ENCODE results near the gene CEMIP2.
"Not testable (repeated sequence)": the region's sequence is repeated elsewhere in the genome, so short reads cannot be mapped to it uniquely, and the experiment has no call there.

The CEMIP2 gene

DNA sequence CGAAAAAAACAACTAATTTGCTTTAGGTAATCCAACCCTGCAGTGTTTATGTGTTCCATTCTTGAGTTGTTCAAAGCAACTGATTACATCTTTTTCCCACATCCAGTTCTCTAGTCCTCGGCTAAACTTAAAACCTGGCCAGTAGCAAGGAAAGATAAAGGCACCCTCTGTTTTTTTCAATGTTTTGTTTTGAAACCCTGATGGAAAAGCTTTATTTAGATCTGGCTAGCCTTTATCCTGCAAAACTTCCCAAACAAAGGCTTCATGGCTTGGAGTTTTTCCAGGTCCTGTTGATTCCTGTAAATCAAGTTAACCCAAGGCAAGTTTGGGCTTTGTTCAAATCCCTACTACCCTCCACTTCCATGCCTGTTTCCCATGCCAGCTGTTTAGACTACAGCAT is 105.1 kb downstream of the CEMIP2 start:
- TF ChIP-seq, protein P1, sequence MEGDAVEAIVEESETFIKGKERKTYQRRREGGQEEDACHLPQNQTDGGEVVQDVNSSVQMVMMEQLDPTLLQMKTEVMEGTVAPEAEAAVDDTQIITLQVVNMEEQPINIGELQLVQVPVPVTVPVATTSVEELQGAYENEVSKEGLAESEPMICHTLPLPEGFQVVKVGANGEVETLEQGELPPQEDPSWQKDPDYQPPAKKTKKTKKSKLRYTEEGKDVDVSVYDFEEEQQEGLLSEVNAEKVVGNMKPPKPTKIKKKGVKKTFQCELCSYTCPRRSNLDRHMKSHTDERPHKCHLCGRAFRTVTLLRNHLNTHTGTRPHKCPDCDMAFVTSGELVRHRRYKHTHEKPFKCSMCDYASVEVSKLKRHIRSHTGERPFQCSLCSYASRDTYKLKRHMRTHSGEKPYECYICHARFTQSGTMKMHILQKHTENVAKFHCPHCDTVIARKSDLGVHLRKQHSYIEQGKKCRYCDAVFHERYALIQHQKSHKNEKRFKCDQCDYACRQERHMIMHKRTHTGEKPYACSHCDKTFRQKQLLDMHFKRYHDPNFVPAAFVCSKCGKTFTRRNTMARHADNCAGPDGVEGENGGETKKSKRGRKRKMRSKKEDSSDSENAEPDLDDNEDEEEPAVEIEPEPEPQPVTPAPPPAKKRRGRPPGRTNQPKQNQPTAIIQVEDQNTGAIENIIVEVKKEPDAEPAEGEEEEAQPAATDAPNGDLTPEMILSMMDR (IDR thresholded peaks at IDR 0.05; ENCODE audit: borderline replicate concordance, insufficient read depth, low read depth, low read length) = no peak
- no peak overlapping the region for H3K4me3 ChIP-seq (ENCODE audit: low read depth, low read length)

DNA sequence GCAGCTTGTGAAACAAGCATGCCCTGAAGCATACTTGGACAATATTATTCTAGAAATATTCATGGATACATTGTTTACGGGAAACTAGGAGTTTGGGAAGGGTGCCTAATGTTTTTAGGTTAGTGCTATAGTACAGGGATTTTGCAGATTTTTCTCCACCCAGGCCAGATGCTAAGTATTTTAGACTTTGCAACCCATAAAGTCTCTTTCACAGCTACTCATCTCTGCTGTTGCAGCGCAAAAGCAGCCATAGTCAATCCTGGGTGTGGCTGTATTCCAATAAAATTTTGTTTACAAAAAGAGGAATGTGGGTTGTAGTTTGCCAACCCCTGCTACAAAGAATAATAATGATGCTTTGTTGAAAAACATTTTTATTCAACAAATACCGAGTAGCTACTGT is 106.2 kb downstream of the CEMIP2 start:
- TF ChIP-seq, protein P1 (IDR thresholded peaks at IDR 0.05; ENCODE audit: borderline replicate concordance, insufficient read depth, low read depth, low read length) = no peak

DNA sequence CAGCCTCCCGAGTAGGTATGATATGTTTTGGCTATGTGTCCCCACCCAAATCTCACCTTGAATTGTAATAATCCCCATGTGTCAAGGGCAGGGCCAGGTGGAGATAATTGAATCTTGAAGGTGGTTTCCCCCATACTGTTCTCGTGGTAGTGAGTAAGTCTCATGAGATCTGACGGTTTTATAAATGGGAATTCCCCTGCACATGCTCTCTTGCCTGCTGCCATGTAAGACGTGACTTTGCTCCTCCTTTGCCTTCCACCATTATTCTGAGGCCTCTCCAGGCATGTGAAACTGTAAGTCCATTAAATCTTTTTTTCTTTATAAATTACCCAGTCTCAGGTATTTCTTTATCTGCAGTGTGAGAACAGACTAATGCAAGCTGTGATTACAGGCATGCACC is 111.0 kb downstream of the CEMIP2 start:
- H3K4me3 ChIP-seq (ENCODE audit: low read depth, low read length) = not testable (repeated sequence)

More for the DNA sequence above, 106.2 kb downstream of the CEMIP2 start:
- H3K4me3 ChIP-seq (ENCODE audit: low read depth, low read length) = no peak overlapping the region

DNA sequence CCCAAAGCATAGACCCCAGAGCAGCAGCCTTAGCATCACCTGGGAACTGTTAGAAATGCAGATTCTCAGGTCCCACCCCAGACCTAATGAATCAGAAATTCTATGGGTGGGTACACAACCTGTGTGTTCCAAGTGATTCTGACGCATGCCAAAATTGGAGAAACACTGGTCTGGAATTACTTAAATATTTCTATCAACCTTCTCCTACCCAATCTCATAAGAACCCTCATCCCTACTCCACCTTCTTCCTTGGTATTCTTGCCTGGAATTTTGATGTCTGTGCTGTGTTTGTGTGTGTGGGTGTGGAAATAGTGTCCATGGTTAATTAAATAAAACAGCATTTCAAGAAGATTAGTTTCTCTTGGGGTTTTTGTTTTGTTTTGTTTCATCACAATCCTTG is 111.8 kb downstream of the CEMIP2 start:
- no peak overlapping the region for H3K4me3 ChIP-seq (ENCODE audit: low read depth, low read length)

DNA sequence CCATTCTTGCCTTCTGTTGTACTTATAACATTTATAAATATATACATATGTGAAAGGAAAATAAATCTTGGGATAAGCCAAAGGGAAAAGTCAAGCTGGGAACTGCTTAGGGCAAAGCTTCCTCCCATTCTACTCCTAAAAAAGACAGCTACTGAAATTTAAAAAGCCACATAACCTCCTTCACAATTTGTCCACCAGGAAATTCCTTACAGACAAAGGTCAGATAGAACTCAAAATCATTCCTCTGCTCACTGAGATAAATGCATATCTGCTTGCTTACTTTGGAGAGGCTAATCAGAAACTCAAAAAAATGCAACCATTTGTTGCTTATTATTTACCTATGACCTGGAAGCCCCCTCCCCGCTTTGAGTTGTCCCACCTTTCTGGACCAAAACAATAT is 112.5 kb downstream of the CEMIP2 start:
- H3K4me3 ChIP-seq (ENCODE audit: low read depth, low read length) = no peak overlapping the region
- TF ChIP-seq, protein P1 (IDR thresholded peaks at IDR 0.05; ENCODE audit: borderline replicate concordance, insufficient read depth, low read depth, low read length) = no peak

More for the DNA sequence above, 111.8 kb downstream of the CEMIP2 start:
- TF ChIP-seq, protein P1 (IDR thresholded peaks at IDR 0.05; ENCODE audit: borderline replicate concordance, insufficient read depth, low read depth, low read length) = no peak

DNA sequence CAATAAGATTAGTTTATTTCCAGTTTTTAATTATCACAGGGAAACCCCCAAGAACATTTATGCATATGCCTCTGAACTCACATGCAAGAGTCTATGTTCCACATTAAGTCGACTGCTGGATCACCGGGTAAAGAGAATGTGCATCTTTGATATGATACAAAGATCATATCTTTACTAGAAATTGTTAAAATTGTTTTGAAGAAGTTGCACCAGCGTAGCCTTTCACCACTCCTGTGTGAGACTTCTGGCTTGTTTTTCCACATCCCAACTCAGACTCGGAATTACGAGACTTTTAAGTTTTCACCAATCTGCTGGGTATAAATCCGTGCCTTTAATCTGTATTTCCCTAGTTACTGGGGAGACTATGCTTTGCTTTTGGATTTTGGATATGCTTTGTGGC is 113.2 kb downstream of the CEMIP2 start:
- H3K4me3 ChIP-seq (ENCODE audit: low read depth, low read length) = no peak overlapping the region
- TF ChIP-seq, protein P1 (IDR thresholded peaks at IDR 0.05; ENCODE audit: borderline replicate concordance, insufficient read depth, low read depth, low read length) = no peak

DNA sequence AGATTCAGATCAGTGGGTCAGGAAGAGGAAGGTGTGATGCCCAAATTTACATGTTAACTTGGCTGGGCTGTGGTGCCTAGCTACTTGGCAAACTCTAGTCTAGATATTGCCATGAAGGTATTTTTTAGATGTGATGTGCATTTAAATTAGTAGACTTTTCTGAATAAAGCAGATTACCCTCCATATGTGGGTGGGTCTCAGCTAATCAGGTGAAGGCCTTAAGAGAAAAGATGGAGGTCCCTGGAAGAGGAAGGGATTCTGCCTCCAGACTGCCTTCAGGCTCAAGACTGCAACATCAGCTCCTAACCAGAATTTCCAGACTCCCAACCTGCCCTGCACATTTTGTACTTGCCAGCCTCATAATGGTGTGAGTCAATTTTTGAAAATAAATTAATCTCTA is 115.8 kb downstream of the CEMIP2 start:
- TF ChIP-seq, protein P1 (IDR thresholded peaks at IDR 0.05; ENCODE audit: borderline replicate concordance, insufficient read depth, low read depth, low read length) = no peak
- no peak overlapping the region for H3K4me3 ChIP-seq (ENCODE audit: low read depth, low read length)

DNA sequence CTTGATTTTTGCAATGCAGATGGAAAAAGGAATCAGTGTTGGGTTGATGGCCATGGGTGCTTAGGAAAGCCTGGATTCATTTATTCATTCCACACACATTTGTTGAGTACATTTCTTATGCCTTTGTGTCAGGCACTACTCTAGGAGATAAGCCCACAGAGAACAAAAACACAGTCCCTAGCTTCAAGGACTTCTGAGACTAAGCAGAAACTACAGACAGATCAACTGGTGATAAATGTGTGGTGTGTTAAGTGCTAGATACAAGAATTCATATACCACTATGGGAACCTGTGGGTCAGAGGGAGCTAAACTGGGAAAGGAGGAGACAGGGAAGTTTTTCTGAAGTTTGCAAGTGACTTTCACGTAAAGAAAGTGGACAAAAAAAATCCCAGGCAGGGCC is 119.9 kb downstream of the CEMIP2 start:
- no peak overlapping the region for H3K4me3 ChIP-seq (ENCODE audit: low read depth, low read length)
- TF ChIP-seq, protein P1 (IDR thresholded peaks at IDR 0.05; ENCODE audit: borderline replicate concordance, insufficient read depth, low read depth, low read length) = no peak
